ENCODE measurements around the gene FMC1. TPM values are rescaled to one million over a fixed set of nuclear protein-coding genes. Genes with fewer than 3 reads are reported as not detected.

The FMC1 gene
- total RNA-seq, 2 donors from 2014 or later, result 6.0 to 43.8 TPM

Small RNAs within 50 kb of the gene (small RNA-seq; reads per million reads assigned to genes)
- not detected for gene RNU6-206P

Other genes starting within 250 kb of the FMC1 start
- gene ZC3HAV1, start 231.6 kb upstream of the FMC1 start, total RNA-seq, result 10 to 100 TPM; 13.5 to 14.5 TPM
- 10 to 100 TPM; 14.0 to 15.5 TPM for gene UBN2, start 110.1 kb upstream of the FMC1 start, total RNA-seq
- gene LUC7L2, start 18.6 kb downstream of the FMC1 start, total RNA-seq, result 10 to 100 TPM; 50.1 to 64.6 TPM
- under 1 TPM in 1 of 2 donors, not detected in 1; 0.26 TPM for gene KLRG2, start 142.3 kb downstream of the FMC1 start, total RNA-seq
- not detected for gene CLEC2L, start 182.3 kb downstream of the FMC1 start, total RNA-seq